GM23248 (cell line): ENCODE measurements around the gene BCAP31. TPM values are rescaled to one million over a fixed set of nuclear protein-coding genes. Genes with fewer than 3 reads are reported as not detected.

Experiments
- DNase-seq: peaks from one replicate; pipeline ENCODE4 v3.0.0-alpha.2; 2015
- H2AFZ ChIP-seq: fragments of 200-600 bp; sonication (generic); 2 replicates; pipeline ENCODE4 v1.6.1; 2016; ENCODE audit warnings: antibody characterized with exemption
- H3F3A ChIP-seq: fragments of 200-600 bp; sonication (generic); 2 replicates; pipeline ENCODE4 v1.6.1; 2016; ENCODE audit warnings: mild to moderate bottlenecking, antibody characterized with exemption, mixed run types; ENCODE audit not compliant: insufficient read depth
- H3K27ac ChIP-seq: fragments of 200-600 bp; sonication (generic); 2 replicates; pipeline ENCODE4 v1.5.1; 2016; ENCODE audit warnings: mild to moderate bottlenecking
- H3K27me3 ChIP-seq: fragments of 200-600 bp; sonication (generic); replicated peaks from 2 replicates; pipeline ENCODE4 v1.6.1; 2016; ENCODE audit warnings: mild to moderate bottlenecking; ENCODE audit not compliant: insufficient read depth
- H3K36me3 ChIP-seq: fragments of 200-600 bp; sonication (generic); 2 replicates; pipeline ENCODE4 v1.6.1; 2016; ENCODE audit warnings: low read depth, mild to moderate bottlenecking
- H3K4me1 ChIP-seq: fragments of 200-600 bp; sonication (generic); 2 replicates; pipeline ENCODE4 v1.6.1; 2016; ENCODE audit warnings: mild to moderate bottlenecking; ENCODE audit not compliant: insufficient read depth
- H3K4me2 ChIP-seq: fragments of 200-600 bp; sonication (generic); one replicate; pipeline ENCODE4 v1.6.1; 2016; ENCODE audit warnings: mild to moderate bottlenecking; ENCODE audit not compliant: unreplicated experiment
- H3K4me3 ChIP-seq: fragments of 200-600 bp; sonication (generic); 2 replicates; pipeline ENCODE4 v1.5.1; 2016; ENCODE audit warnings: mild to moderate bottlenecking
- H3K79me2 ChIP-seq: fragments of 200-600 bp; sonication (generic); 2 replicates; pipeline ENCODE4 v1.6.1; 2016; ENCODE audit warnings: mild to moderate bottlenecking; ENCODE audit not compliant: insufficient read depth
- H3K9ac ChIP-seq: fragments of 200-600 bp; sonication (generic); 2 replicates; pipeline ENCODE4 v1.6.1; 2016; ENCODE audit warnings: mild to moderate bottlenecking
- H3K9me2 ChIP-seq: fragments of 200-600 bp; sonication (generic); 2 replicates; pipeline ENCODE4 v1.6.1; 2016; ENCODE audit warnings: mixed run types, mild to moderate bottlenecking, moderate library complexity; ENCODE audit not compliant: insufficient read depth
- H3K9me3 ChIP-seq: fragments of 200-600 bp; sonication (generic); one replicate; pipeline ENCODE4 v1.6.1; 2017; ENCODE audit warnings: low read depth
- H4K20me1 ChIP-seq: fragments of 200-600 bp; sonication (generic); 2 replicates; pipeline ENCODE4 v1.6.0; 2016; ENCODE audit not compliant: insufficient read depth
- EZH2 ChIP-seq: fragments of 200-600 bp; sonication (generic); IDR thresholded peaks from 2 replicates; pipeline ENCODE4 v1.6.1; 2018; ENCODE audit warnings: antibody characterized with exemption, mild to moderate bottlenecking; ENCODE audit not compliant: insufficient read depth, poor library complexity, severe bottlenecking
- EZH2phosphoT487 ChIP-seq: fragments of 200-600 bp; sonication (generic); IDR thresholded peaks from 2 replicates; pipeline ENCODE4 v1.6.1; 2018; ENCODE audit warnings: antibody characterized with exemption, moderate library complexity, mild to moderate bottlenecking, low read depth; ENCODE audit not compliant: insufficient read depth
- WGBS, 2 experiments: methylation state at CpG; one replicate each; pipeline ENCODE4 v1.1.6; 2015 to 2017; ENCODE audit warnings: low lambda C conversion rate in 2 of 2, low coverage in 1 of 2; ENCODE audit errors: missing lambda C conversion rate in 2 of 2; 5-methylcytosine and 5-hydroxymethylcytosine counted together
- in situ Hi-C: fragments of 300-500 bp; cut with MboI; formaldehyde crosslinking; loops from 2 replicates; pipeline ENCODE4 v1.15.0; 2020
- polyA plus RNA-seq: library from polyadenylated mRNA; unstranded; fragments of >200 nt; fragmentation: Nextera tagmentation; extraction: Ambion mirVana; gene quantifications from 2 replicates; pipeline ENCODE4 v1.2.1, GENCODE V29; 2016
- total RNA-seq: library from RNA; depleted of rRNA; stranded (reverse); fragments of >200 nt; shearing (Covaris generic); gene quantifications from 2 replicates; pipeline ENCODE4 v1.2.3, GENCODE V29; 2014

BCAP31 gene
- total and polyA plus RNA-seq, 2 experiments from 2014 or later: 180 to 317 TPM

GRCh38 chrX:153741446-153741845 is 17.3 kb upstream of the BCAP31 start:
- no peaks in the 10 kb centered on the region for H3K9me2 ChIP-seq
- H3F3A ChIP-seq: no peaks in the 10 kb centered on the region
- in situ Hi-C loops: no loop called here
- H3K9ac ChIP-seq: no peak overlapping the region
- no peak overlapping the region for H3K4me2 ChIP-seq
- DNase-seq: no peak
- no peak overlapping the region for H2AFZ ChIP-seq
- 0 out of 2 replicates have a peak, but pooled peaks cover 3% of the 10 kb centered on the region for H3K4me1 ChIP-seq
- no peaks in the 10 kb centered on the region for H3K36me3 ChIP-seq
- H3K9me3 ChIP-seq: no peaks in the 10 kb centered on the region
- TF ChIP-seq EZH2phosphoT487 (no peak), EZH2 (no peak)
- 95 to 100% methylated on average over 3 to 7 of the region's 14 CpGs for WGBS, 2 experiments
- no peaks in the 10 kb centered on the region for H3K79me2 ChIP-seq
- H4K20me1 ChIP-seq: no peaks in the 10 kb centered on the region
- H3K27me3 ChIP-seq: no peaks in the 10 kb centered on the region
- H3K27ac ChIP-seq: no peak overlapping the region
- no peak overlapping the region for H3K4me3 ChIP-seq

GRCh38 chrX:153740631-153741222 is 16.5 kb upstream of the BCAP31 start:
- H3K79me2 ChIP-seq: no peaks in the 10 kb centered on the region
- no peak for DNase-seq
- no peaks in the 10 kb centered on the region for H3K36me3 ChIP-seq
- no peak overlapping the region for H2AFZ ChIP-seq
- H3K4me3 ChIP-seq: no peak overlapping the region
- no peaks in the 10 kb centered on the region for H3K9me2 ChIP-seq
- H3F3A ChIP-seq: no peaks in the 10 kb centered on the region
- H3K27ac ChIP-seq: no peak overlapping the region
- in situ Hi-C loops: no loop called here
- TF ChIP-seq EZH2 (no peak), EZH2phosphoT487 (no peak)
- H3K27me3 ChIP-seq: no peaks in the 10 kb centered on the region
- H3K4me2 ChIP-seq: no peak overlapping the region
- 67 to 90% methylated on average over 6 to 11 of the region's 16 CpGs for WGBS, 2 experiments
- no peaks in the 10 kb centered on the region for H4K20me1 ChIP-seq
- 0 out of 2 replicates have a peak, but pooled peaks cover 3% of the 10 kb centered on the region for H3K4me1 ChIP-seq
- H3K9me3 ChIP-seq: no peaks in the 10 kb centered on the region
- H3K9ac ChIP-seq: no peak overlapping the region

- in situ Hi-C loops: no loop called here
- no peaks in the 10 kb centered on the region for H3F3A ChIP-seq
- no peaks in the 10 kb centered on the region for H3K9me2 ChIP-seq
- H3K79me2 ChIP-seq: no peaks in the 10 kb centered on the region
- no peak for DNase-seq
- no peak overlapping the region for H3K27ac ChIP-seq
- no peak overlapping the region for H3K4me2 ChIP-seq
- TF ChIP-seq EZH2 (no peak), EZH2phosphoT487 (no peak)
- 91 to 92% methylated on average over 21 to 25 of the region's 29 CpGs for WGBS, 2 experiments
- no peaks in the 10 kb centered on the region for H3K27me3 ChIP-seq
- H2AFZ ChIP-seq: no peak overlapping the region
- H3K4me3 ChIP-seq: no peak overlapping the region
- H3K36me3 ChIP-seq: no peaks in the 10 kb centered on the region
- no peaks in the 10 kb centered on the region for H4K20me1 ChIP-seq
- H3K9me3 ChIP-seq: no peaks in the 10 kb centered on the region
- H3K4me1 ChIP-seq: 0 out of 2 replicates have a peak, but pooled peaks cover 3% of the 10 kb centered on the region
- no peak overlapping the region for H3K9ac ChIP-seq
Observed at GRCh38 chrX:153739754-153740486, 15.7 kb upstream of the BCAP31 start.

GRCh38 chrX:153738056-153738605 is 13.9 kb upstream of the BCAP31 start:
- H3K9me2 ChIP-seq: no peaks in the 10 kb centered on the region
- H3K27me3 ChIP-seq: no peaks in the 10 kb centered on the region
- no peaks in the 10 kb centered on the region for H3F3A ChIP-seq
- no peaks in the 10 kb centered on the region for H4K20me1 ChIP-seq
- H3K4me2 ChIP-seq: no peak overlapping the region
- H3K9ac ChIP-seq: no peak overlapping the region
- H3K4me3 ChIP-seq: no peak overlapping the region
- no peaks in the 10 kb centered on the region for H3K4me1 ChIP-seq
- TF ChIP-seq EZH2: no peak
- no peak for TF ChIP-seq EZH2phosphoT487
- 94 to 100% methylated on average over 2 to 21 of the region's 27 CpGs for WGBS, 2 experiments
- no peak for DNase-seq
- H3K9me3 ChIP-seq: no peaks in the 10 kb centered on the region
- H3K79me2 ChIP-seq: no peaks in the 10 kb centered on the region
- H2AFZ ChIP-seq: no peak overlapping the region
- in situ Hi-C loops: no loop called here
- no peak overlapping the region for H3K27ac ChIP-seq
- no peaks in the 10 kb centered on the region for H3K36me3 ChIP-seq
